ENCODE results near the gene SPARC.

DNA sequence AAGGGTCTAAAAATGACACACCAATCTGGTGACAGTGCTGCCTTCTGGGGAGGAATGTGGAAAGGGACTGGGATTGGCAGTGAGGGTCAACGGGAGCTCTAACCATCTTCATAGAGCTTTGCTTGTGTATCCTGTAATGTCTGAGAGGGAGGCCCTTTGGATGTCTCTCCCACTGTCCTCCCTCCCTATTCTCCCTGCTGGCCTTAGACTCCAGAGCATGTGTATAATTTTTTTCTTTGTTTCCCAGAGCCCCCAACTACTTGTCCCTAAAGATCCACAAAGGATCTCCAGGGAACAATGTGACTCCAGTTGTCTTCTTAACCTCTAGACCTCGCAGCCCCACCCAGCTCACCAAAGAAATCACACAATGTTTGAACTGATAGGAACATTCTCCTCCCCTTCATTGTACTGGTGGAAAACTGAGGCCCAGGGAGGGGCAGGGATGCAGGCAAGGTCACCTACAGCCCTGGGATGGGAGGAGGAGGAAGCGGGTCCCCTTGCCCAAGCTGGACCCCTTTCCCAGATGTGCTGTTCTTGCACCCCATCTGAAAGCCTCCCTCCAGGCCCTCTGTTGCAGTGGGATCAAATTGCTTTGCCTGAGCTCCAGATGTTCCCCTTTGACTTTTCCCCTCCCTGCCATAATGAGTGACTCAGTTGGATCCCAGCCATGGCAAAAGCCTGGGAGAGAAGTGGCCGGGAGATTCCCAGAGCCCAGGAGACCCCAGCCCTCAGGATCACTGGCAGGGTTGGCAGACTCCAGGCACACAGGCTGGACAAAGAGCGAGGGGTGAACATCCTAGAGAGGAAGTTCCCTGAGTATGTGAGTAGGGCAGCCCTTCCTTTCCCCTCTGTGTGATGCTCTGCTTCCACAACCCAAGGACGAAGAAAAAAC is 21.8 kb downstream of the SPARC start:
- TF ChIP-seq, protein P1, sequence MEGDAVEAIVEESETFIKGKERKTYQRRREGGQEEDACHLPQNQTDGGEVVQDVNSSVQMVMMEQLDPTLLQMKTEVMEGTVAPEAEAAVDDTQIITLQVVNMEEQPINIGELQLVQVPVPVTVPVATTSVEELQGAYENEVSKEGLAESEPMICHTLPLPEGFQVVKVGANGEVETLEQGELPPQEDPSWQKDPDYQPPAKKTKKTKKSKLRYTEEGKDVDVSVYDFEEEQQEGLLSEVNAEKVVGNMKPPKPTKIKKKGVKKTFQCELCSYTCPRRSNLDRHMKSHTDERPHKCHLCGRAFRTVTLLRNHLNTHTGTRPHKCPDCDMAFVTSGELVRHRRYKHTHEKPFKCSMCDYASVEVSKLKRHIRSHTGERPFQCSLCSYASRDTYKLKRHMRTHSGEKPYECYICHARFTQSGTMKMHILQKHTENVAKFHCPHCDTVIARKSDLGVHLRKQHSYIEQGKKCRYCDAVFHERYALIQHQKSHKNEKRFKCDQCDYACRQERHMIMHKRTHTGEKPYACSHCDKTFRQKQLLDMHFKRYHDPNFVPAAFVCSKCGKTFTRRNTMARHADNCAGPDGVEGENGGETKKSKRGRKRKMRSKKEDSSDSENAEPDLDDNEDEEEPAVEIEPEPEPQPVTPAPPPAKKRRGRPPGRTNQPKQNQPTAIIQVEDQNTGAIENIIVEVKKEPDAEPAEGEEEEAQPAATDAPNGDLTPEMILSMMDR (IDR thresholded peaks at IDR 0.05), result no peak
- TF ChIP-seq EZH2 (IDR thresholded peaks at IDR 0.05; ENCODE audit: borderline replicate concordance, insufficient read depth, low read depth, low read length, poor library complexity, severe bottlenecking), result no peak

Measured in B cell (primary cell).